Subcutaneous adipose tissue (tissue), 4 donors: ENCODE measurements around the gene NMNAT1. TPM values are rescaled to one million over a fixed set of nuclear protein-coding genes. Genes with fewer than 3 reads are reported as not detected.

Source experiments
- total RNA-seq, 4 donors: library from RNA; depleted of rRNA; stranded (reverse); fragments of >200 nt; gene quantifications; one replicate each; pipeline ENCODE4 v1.1.0, GENCODE V29; 2016
- TF ChIP-seq, protein P1 (sequence below): fragments of 450-650 bp; IDR thresholded peaks from one replicate; pipeline ENCODE4 v1.5.1; 2016; ENCODE audit warnings: low read depth, mild to moderate bottlenecking, control low read depth, antibody characterized with exemption, moderate library complexity

Gene NMNAT1
- 1 to 10 TPM; 5.8 to 7.5 (median 6.5) TPM for total RNA-seq

DNA sequence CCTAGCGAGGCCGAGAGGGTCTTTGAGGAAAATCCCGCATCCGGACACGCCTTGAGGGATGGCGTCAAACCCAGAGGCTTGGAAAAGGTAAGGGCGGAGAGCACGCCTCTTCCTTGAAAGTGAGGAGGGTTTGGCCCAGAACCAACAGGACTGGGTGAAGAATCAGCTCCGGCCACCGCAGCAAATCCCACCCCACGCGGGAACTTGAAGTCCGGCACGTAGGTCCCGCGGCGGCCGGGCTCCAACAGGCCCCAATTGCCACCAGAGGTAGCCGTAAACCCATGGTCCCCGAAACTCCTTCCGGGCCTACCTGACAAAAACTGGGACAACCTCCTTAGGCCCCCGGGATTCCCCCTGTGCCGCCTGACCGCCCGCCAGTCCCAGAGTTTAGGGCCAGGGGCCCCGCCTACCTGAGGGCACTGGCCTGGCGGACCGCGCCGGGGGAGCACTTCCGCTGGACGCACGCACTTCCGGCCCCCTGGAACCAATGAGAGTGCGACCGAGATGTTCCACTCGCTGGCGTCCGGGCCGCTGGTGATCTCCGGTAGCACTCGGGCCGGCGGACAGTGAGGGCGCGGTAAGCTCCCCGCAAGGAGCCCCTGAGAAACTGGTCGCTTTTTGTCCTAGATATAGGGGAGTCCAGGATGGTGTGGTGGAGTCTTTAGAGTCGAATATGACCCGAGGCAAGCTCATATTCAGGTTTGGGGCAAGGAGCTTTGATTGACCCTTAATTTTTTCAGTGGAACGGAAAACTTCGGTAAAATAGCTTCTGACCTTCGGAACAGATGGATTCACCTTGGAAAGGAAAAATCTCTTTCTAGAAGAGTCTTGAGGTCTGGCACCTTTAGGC lies at the start of gene NMNAT1, which contains the start of gene LZIC:
Gene NMNAT1 (plus strand): TSS at position 537 of the 850 bp plus-strand sequence. CDS start 28,599 bp downstream, outside the sequence.
Gene LZIC (minus strand): TSS at position 453 of the 850 bp plus-strand sequence. CDS start 6,772 bp downstream, outside the sequence.
- TF ChIP-seq, protein P1, sequence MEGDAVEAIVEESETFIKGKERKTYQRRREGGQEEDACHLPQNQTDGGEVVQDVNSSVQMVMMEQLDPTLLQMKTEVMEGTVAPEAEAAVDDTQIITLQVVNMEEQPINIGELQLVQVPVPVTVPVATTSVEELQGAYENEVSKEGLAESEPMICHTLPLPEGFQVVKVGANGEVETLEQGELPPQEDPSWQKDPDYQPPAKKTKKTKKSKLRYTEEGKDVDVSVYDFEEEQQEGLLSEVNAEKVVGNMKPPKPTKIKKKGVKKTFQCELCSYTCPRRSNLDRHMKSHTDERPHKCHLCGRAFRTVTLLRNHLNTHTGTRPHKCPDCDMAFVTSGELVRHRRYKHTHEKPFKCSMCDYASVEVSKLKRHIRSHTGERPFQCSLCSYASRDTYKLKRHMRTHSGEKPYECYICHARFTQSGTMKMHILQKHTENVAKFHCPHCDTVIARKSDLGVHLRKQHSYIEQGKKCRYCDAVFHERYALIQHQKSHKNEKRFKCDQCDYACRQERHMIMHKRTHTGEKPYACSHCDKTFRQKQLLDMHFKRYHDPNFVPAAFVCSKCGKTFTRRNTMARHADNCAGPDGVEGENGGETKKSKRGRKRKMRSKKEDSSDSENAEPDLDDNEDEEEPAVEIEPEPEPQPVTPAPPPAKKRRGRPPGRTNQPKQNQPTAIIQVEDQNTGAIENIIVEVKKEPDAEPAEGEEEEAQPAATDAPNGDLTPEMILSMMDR, result no peak

DNA sequence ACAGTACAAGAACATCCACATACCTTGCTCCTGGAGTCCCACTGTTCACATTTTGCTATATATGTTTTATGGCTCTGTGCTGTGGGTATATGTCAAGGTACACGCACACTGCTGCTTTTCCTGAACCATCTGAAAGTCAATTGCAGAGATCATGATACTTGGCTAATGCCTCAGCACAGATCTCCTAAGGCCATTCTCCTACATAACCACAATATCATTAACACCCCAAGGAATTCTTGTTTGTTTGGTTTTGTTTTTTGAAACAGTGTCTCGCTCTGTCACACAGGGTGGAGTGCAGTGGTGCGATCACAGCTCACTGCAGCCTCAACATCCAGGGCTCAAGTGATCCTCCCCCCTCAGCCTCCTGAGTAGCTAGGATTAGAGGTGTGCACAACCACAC lies 49.2 kb upstream of the NMNAT1 start:
- TF ChIP-seq, protein P1, result no peak

DNA sequence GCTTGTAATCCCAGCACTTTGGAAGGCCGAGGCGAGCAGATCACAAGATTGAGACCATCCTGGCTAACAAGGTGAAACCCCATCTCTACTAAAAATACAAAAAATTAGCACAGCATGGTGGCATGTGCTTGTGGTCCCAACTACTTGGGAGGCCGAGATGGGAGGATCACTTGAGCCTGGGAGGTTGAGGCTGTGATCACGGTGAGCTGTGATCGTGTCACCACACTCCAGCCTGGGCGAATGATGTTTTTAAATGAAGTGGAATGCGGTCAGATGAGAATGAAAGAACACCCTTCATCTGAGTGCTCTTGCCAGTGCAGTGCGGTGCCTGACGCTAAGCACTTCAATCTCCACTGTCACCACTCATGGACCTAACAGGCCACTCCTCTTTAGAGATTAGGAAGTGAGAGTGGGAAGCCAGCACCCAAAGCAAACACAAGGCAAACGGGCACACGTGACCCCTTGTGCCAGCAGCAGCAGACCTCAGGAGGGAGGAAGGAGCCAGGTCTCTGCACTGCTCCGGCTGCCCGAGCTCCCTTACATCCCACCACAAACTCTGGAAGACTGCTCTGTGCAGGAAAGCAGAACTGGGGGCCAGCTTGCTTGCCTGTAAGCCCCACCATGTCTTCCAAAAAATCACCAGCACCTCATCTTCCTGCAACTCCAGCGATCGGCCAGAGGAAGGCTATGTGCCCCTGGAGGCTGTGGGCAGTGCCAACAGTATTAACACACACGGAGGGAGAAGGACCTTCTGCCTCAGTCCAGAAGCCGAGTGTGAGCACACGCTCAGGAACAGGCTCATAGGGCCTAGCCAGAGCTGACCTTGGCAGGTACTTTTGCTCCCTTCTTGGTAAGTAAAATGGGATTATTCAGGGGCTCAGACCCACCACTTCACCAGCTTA lies 42.9 kb upstream of the NMNAT1 start:
- TF ChIP-seq, protein P1, result no peak

DNA sequence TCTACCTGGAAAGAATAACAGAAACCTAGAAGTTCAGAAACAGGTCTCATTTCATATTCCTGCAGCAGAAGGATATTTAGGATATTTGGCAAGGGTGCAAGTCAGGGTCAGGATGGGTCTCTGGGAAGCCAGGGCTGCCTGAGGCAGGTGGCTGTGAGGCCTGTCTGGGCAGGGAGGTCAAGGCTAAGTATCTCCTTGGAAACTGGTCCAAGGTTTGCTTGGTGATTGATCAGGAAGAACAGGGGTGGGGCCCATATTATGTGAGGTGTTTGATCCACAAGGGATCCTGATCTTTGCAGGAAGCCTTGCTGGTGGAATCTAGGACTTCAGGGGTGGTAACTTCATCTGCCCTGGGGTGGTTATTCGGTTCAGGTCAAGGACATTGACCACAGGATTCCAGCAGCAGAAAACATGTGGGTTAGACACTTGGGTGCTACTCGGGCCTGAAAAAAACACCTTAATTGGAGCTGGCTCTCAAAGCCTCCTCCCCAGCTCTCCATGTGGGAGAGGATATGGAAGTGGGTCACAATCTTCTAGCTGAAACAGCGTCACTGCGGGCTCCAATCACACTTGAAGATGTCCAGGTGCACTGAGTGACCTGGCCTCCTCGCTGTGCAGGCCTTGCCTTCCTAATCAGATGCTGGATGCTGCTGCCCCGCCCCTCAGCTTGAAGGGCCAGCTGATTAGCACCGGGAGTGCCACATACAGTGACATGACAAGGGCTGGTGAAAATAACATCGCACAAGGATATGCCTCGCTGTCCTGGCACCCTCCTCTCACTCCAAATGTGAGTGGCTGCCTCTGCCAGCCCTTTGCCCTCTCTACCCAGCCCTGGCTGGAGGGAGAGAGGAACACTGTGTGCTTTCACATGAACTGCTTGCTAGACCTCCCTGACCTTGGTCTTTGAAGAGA lies 41.9 kb upstream of the NMNAT1 start:
- TF ChIP-seq, protein P1, result no peak

DNA sequence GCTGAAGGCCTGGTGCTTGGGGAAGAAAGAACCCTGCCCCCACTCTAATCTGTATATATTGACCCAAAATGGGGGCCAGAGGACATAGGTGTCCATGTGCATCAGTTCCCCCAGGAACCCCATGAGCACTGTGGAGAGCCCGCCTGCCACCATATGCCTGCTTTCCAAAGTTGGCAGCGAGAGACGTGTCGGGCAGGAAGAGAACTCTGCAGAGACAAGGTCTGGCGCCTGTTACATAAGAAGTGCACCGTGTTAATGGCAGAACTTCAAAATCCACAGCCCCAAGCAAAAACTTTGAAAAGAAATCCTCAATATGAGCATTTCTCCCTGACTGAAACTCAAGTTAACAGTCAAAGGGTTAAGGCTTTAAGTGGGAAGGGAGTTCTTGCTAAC lies 41.2 kb upstream of the NMNAT1 start:
- TF ChIP-seq, protein P1, result no peak

DNA sequence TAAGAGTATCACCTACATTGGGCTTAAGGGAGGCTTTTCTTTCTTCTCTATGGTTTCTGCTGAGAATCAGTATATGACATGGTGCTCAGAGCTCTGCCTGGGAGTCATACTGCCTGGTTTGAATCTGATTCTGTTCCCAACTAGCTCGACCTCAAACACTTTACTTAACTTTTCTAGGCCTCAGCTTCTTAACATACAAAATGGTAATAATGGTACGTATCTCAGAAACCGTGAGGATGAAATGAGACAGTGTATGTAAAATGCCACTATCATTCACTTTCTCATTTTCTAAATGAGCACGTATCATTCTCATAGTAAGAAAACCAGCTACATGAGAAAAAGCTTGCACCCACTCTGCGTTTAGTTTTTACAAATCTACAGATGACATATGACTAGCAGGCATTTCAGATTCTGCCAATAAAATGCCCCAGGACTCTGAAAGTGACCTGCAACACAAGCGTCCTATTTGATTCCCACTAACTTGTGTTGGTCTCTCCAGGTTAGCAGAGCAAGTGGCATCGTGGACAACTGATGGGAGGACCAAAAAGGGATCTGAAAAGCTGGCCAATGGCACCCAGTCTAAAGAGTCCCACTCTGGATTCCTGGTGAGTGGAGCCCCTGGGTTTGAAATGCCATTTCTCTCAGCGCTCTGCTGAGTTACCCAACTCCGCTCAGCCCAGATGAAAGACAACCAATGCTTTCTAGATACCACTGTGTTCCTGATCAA lies 39.3 kb upstream of the NMNAT1 start:
- TF ChIP-seq, protein P1, result no peak
